ENCODE results near the gene SERINC5.

Gene SERINC5

GRCh38 chr5:80291761-80292160, 35.9 kb upstream of the SERINC5 start:
- TF ChIP-seq ELF4 (IDR thresholded peaks at IDR 0.05) (no peak), FOXK2 (IDR thresholded peaks at IDR 0.05) (no peak), ZNF384 (IDR thresholded peaks at IDR 0.05) (no peak), NFRKB (IDR thresholded peaks at IDR 0.05) (no peak), LEF1 (IDR thresholded peaks at IDR 0.05; ENCODE audit: borderline replicate concordance) (no peak), HDGF (IDR thresholded peaks at IDR 0.05; ENCODE audit: borderline replicate concordance) (no peak), FOXA1 (IDR thresholded peaks at IDR 0.05) (no peak), SP1 (IDR thresholded peaks at IDR 0.05) (no peak), L3MBTL2 (conservative IDR thresholded peaks at IDR 0.05) (no peak), BHLHE40 (IDR thresholded peaks at IDR 0.05; ENCODE audit: borderline replicate concordance) (no peak), SUZ12 (IDR thresholded peaks at IDR 0.05) (no peak), CTBP1 (IDR thresholded peaks at IDR 0.05; ENCODE audit: borderline replicate concordance) (no peak), FOXM1 (IDR thresholded peaks at IDR 0.05; ENCODE audit: borderline replicate concordance) (no peak), ARNT (IDR thresholded peaks at IDR 0.05) (no peak), TARDBP (IDR thresholded peaks at IDR 0.05) (no peak)
- TF ChIP-seq, protein P1, sequence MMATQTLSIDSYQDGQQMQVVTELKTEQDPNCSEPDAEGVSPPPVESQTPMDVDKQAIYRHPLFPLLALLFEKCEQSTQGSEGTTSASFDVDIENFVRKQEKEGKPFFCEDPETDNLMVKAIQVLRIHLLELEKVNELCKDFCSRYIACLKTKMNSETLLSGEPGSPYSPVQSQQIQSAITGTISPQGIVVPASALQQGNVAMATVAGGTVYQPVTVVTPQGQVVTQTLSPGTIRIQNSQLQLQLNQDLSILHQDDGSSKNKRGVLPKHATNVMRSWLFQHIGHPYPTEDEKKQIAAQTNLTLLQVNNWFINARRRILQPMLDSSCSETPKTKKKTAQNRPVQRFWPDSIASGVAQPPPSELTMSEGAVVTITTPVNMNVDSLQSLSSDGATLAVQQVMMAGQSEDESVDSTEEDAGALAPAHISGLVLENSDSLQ (IDR thresholded peaks at IDR 0.05) = no peak
- ChIA-PET POLR2A (no interaction called here), CTCF (interaction anchor here (1.3 kb wide), 1 partner anchor 16 kb away, joined by 3 read pairs; no protein-coding TSS in a partner anchor)
- no peak for DNase-seq (ENCODE audit: extremely low spot score)

GRCh38 chr5:80289320-80289719, 33.5 kb upstream of the SERINC5 start:
- CTCF ChIA-PET = interaction anchor here (0.6 kb wide), 1 partner anchor 119 kb away, joined by 4 read pairs; no protein-coding TSS in a partner anchor

GRCh38 chr5:80288177-80288576, 32.3 kb upstream of the SERINC5 start:
- POLR2A ChIA-PET = no interaction called here
- CTCF ChIA-PET = no interaction called here
- no peak for DNase-seq (ENCODE audit: extremely low spot score)
- no peak for TF ChIP-seq CTBP1 (IDR thresholded peaks at IDR 0.05; ENCODE audit: borderline replicate concordance)

More at GRCh38 chr5:80289320-80289719, 33.5 kb upstream of the SERINC5 start:
- POLR2A ChIA-PET = no interaction called here
- no peak for TF ChIP-seq SUZ12 (IDR thresholded peaks at IDR 0.05)
- TF ChIP-seq TARDBP (IDR thresholded peaks at IDR 0.05) = no peak
- TF ChIP-seq L3MBTL2 (conservative IDR thresholded peaks at IDR 0.05) = no peak
- TF ChIP-seq FOXK2 (IDR thresholded peaks at IDR 0.05) = no peak
- TF ChIP-seq ARNT (IDR thresholded peaks at IDR 0.05) = no peak
- no peak for TF ChIP-seq SP1 (IDR thresholded peaks at IDR 0.05)
- no peak for TF ChIP-seq FOXM1 (IDR thresholded peaks at IDR 0.05; ENCODE audit: borderline replicate concordance)
- TF ChIP-seq NFRKB (IDR thresholded peaks at IDR 0.05) = no peak
- no peak for TF ChIP-seq CTBP1 (IDR thresholded peaks at IDR 0.05; ENCODE audit: borderline replicate concordance)
- TF ChIP-seq, protein P1 (IDR thresholded peaks at IDR 0.05) = no peak
- no peak for TF ChIP-seq LEF1 (IDR thresholded peaks at IDR 0.05; ENCODE audit: borderline replicate concordance)
- TF ChIP-seq FOXA1 (IDR thresholded peaks at IDR 0.05) = no peak
- no peak for TF ChIP-seq ZNF384 (IDR thresholded peaks at IDR 0.05)
- TF ChIP-seq ELF4 (IDR thresholded peaks at IDR 0.05) = no peak
- no peak for TF ChIP-seq BHLHE40 (IDR thresholded peaks at IDR 0.05; ENCODE audit: borderline replicate concordance)
- no peak for TF ChIP-seq HDGF (IDR thresholded peaks at IDR 0.05; ENCODE audit: borderline replicate concordance)
- no peak for DNase-seq (ENCODE audit: extremely low spot score)

DNA sequence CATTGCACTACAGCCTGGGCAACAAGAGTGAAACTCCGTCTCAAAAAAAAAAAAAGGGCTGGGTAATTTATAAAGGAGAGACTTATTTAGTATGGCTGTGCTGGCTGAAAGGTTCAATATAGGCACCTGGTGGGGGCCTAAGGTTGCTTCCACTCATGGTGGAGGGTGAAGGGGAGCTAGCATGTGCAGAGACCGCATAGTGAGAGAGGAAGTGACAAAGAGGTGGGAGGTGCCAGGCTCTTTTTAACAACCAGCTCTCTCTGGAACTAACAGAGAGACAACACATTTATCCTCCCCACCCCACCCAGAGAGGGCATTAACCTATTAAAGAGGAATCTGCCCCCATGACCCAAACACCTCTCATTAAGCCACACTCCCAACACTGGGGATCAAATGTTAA, 28.9 kb upstream of the SERINC5 start:
- TF ChIP-seq ELF4 (IDR thresholded peaks at IDR 0.05) (no peak), FOXM1 (IDR thresholded peaks at IDR 0.05; ENCODE audit: borderline replicate concordance) (no peak), FOXK2 (IDR thresholded peaks at IDR 0.05) (no peak), L3MBTL2 (conservative IDR thresholded peaks at IDR 0.05) (no peak), SP1 (IDR thresholded peaks at IDR 0.05) (no peak), CTBP1 (IDR thresholded peaks at IDR 0.05; ENCODE audit: borderline replicate concordance) (no peak), NFRKB (IDR thresholded peaks at IDR 0.05) (no peak), FOXA1 (IDR thresholded peaks at IDR 0.05) (no peak), BHLHE40 (IDR thresholded peaks at IDR 0.05; ENCODE audit: borderline replicate concordance) (no peak), HDGF (IDR thresholded peaks at IDR 0.05; ENCODE audit: borderline replicate concordance) (no peak), ARNT (IDR thresholded peaks at IDR 0.05) (no peak), SUZ12 (IDR thresholded peaks at IDR 0.05) (no peak), LEF1 (IDR thresholded peaks at IDR 0.05; ENCODE audit: borderline replicate concordance) (no peak), ZNF384 (IDR thresholded peaks at IDR 0.05) (no peak), TARDBP (IDR thresholded peaks at IDR 0.05) (no peak)
- TF ChIP-seq, protein P1 (IDR thresholded peaks at IDR 0.05) = no peak
- ChIA-PET CTCF (no interaction called here), POLR2A (no interaction called here)

DNA sequence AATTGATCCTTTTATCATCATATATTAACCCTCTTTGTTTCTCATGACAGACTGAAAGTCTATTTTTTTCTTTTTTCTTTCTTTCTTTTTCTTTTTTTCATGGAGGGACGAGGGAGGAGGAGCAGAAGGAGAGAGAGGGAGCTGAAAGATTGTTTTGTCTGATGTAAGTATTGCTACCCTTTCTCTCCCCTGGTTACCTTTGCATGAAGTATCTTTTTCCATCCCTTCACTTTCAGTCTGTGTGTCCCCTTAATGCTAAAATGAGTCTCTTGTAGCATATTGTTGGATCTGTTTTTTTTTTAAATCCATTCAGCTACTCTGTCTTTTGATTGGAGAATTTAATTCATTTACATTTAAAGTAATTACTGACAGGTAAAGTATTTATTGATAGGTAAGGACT, 27.5 kb upstream of the SERINC5 start:
- TF ChIP-seq LEF1 (IDR thresholded peaks at IDR 0.05; ENCODE audit: borderline replicate concordance) = no peak
- no peak for TF ChIP-seq ELF4 (IDR thresholded peaks at IDR 0.05)
- TF ChIP-seq, protein P1 (IDR thresholded peaks at IDR 0.05) = no peak
- no peak for TF ChIP-seq BHLHE40 (IDR thresholded peaks at IDR 0.05; ENCODE audit: borderline replicate concordance)
- no peak for TF ChIP-seq FOXA1 (IDR thresholded peaks at IDR 0.05)
- no peak for TF ChIP-seq FOXM1 (IDR thresholded peaks at IDR 0.05; ENCODE audit: borderline replicate concordance)
- TF ChIP-seq ZNF384 (IDR thresholded peaks at IDR 0.05) = no peak
- no peak for DNase-seq (ENCODE audit: extremely low spot score)
- ChIA-PET CTCF (no interaction called here), POLR2A (no interaction called here)

More for the DNA sequence above, 28.9 kb upstream of the SERINC5 start:
- no peak for DNase-seq (ENCODE audit: extremely low spot score)

GRCh38 chr5:80282054-80282453, 26.2 kb upstream of the SERINC5 start:
- POLR2A ChIA-PET = no interaction called here
- TF ChIP-seq HDGF (IDR thresholded peaks at IDR 0.05; ENCODE audit: borderline replicate concordance) (no peak), FOXK2 (IDR thresholded peaks at IDR 0.05) (no peak), L3MBTL2 (conservative IDR thresholded peaks at IDR 0.05) (no peak)

More at GRCh38 chr5:80282054-80282453, 26.2 kb upstream of the SERINC5 start:
- CTCF ChIA-PET = no interaction called here
- DNase-seq (ENCODE audit: extremely low spot score) = no peak

All from HEK293T (cell line).